Endothelial cell of umbilical vein (primary cell): ENCODE results near the gene PIP4P1.

ENCODE experiments used
- GATA2 ChIP-seq: IDR thresholded peaks from 2 replicates; pipeline ENCODE4 v1.7.0; 2011; ENCODE audit warnings: low read depth, mild to moderate bottlenecking, moderate library complexity, mixed read lengths, low read length; ENCODE audit not compliant: insufficient read length, insufficient read depth
- POLR2A ChIP-seq: IDR thresholded peaks from 2 replicates; pipeline ENCODE4 v1.6.1; 2012; ENCODE audit warnings: low read depth, mild to moderate bottlenecking, control low read depth, low read length
- POLR2AphosphoS5 ChIP-seq: IDR thresholded peaks from 2 replicates; pipeline ENCODE4 v1.6.1; 2012; ENCODE audit warnings: low read depth, mild to moderate bottlenecking, control low read depth, low read length, moderate library complexity; ENCODE audit not compliant: insufficient read depth
- TF ChIP-seq, protein P1 (sequence below), 2 donors: IDR thresholded peaks; 1 replicate in 1 of 2; 2 replicates in 1 of 2; pipeline ENCODE4 v1.5.1; 2011; ENCODE audit warnings: low read length in 2 of 2, mild to moderate bottlenecking in 2 of 2, moderate library complexity in 2 of 2, control low read depth in 1 of 2, inconsistent platforms in 1 of 2, low read depth in 1 of 2; ENCODE audit not compliant: insufficient read depth in 1 of 2; ENCODE audit errors: extremely low read depth in 1 of 2

DNA sequence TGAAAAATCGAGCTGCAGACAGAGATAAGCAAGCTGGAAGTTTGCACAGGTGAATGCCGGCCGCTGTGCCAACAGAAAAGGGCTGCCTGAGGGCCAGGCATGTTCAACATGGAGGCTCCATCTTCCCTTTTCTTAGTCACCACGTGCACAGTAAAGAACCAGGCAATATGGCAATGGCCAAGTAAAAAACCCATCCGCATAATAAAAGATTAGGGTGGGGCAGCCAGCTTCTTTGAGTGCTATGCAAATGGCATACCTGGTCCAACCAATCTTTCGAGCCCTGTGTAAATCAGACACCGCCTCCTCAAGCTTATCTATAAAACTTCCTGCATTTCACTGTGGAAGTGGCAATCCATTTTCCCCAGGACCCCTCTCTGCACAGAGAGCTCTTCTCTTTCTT is 24.7 kb upstream of the PIP4P1 start:
- TF ChIP-seq, protein P1, sequence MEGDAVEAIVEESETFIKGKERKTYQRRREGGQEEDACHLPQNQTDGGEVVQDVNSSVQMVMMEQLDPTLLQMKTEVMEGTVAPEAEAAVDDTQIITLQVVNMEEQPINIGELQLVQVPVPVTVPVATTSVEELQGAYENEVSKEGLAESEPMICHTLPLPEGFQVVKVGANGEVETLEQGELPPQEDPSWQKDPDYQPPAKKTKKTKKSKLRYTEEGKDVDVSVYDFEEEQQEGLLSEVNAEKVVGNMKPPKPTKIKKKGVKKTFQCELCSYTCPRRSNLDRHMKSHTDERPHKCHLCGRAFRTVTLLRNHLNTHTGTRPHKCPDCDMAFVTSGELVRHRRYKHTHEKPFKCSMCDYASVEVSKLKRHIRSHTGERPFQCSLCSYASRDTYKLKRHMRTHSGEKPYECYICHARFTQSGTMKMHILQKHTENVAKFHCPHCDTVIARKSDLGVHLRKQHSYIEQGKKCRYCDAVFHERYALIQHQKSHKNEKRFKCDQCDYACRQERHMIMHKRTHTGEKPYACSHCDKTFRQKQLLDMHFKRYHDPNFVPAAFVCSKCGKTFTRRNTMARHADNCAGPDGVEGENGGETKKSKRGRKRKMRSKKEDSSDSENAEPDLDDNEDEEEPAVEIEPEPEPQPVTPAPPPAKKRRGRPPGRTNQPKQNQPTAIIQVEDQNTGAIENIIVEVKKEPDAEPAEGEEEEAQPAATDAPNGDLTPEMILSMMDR (IDR thresholded peaks at IDR 0.05; ENCODE audit: extremely low read depth in 1 of 2, insufficient read depth in 1 of 2, low read depth in 1 of 2, low read length in 2 of 2) = no peak
- TF ChIP-seq POLR2A (no peak), POLR2AphosphoS5 (no peak), GATA2 (no peak)
